GM12878 (cell line): ENCODE results near the gene ENOX1. TPM values are rescaled to one million over a fixed set of nuclear protein-coding genes. Genes with fewer than 3 reads are reported as not detected.

Source experiments
- ATAC-seq: fragments of 200-7000 bp; cut with Tn5 transposase; 3 replicates; pipeline ENCODE4 v1.9.1; 2020; ENCODE audit warnings: mild to moderate bottlenecking, moderate library complexity
- BruUV-seq: library from RNA; stranded (reverse); fragments of 400-500 nt; replicated peaks from 2 replicates; lab custom pipeline; 2021; lab: Mats Ljungman, UMichigan
- CTCF ChIA-PET: fragments of 300-600 bp; sonication (Branson Sonifier 250); formaldehyde crosslinking; extraction: SDS; loops from one replicate; lab custom pipeline; 2021; ENCODE audit warnings: inconsistent platforms; lab: Yijun Ruan, JAX
- POLR2A ChIA-PET: fragments of 350-600 bp; formaldehyde crosslinking; extraction: SDS; loops from one replicate; lab custom pipeline; 2021; ENCODE audit warnings: inconsistent platforms; lab: Charles Lee
- RAD21 ChIA-PET: fragments of 300-600 bp; sonication (Branson Sonifier 250); formaldehyde crosslinking; loops from one replicate; lab custom pipeline; 2023; ENCODE audit warnings: antibody characterized with exemption; ENCODE audit not compliant: unreplicated experiment; lab: Charles Lee
- SMC1A ChIA-PET: fragments of 300-600 bp; sonication (Branson Sonifier 250); formaldehyde crosslinking; loops from one replicate; lab custom pipeline; 2023; ENCODE audit not compliant: unreplicated experiment, uncharacterized antibody; lab: Charles Lee
- DNase-seq: peaks from one replicate; pipeline ENCODE4 v3.0.0-alpha.2; 2011; ENCODE audit warnings: low read depth, low spot score
- FAIRE-seq: peaks from 3 replicates; lab custom pipeline; 2011; peaks lifted over from hg19 to GRCh38; lab: Jason Lieb, UNC
- H2AFZ ChIP-seq: 2 replicates; pipeline ENCODE4 v1.6.0; 2011; ENCODE audit warnings: low read depth, low read length, control low read depth; ENCODE audit not compliant: control insufficient read depth
- H3K27ac ChIP-seq: 2 replicates; pipeline ENCODE4 v1.5.1; 2011; ENCODE audit warnings: control low read depth; ENCODE audit not compliant: control insufficient read depth, insufficient read depth
- H3K27me3 ChIP-seq, 2 experiments: replicated peaks in 1 of 2; 2 replicates each; pipeline versions ENCODE4 v1.6.0 to v1.6.1; 2011; ENCODE audit warnings: low read length in 1 of 2; ENCODE audit not compliant: control insufficient read depth in 2 of 2, insufficient read depth in 2 of 2
- H3K36me3 ChIP-seq, 2 experiments: 2 replicates each; pipeline ENCODE4 v1.5.1; 2011; ENCODE audit warnings: low read length in 1 of 2; ENCODE audit not compliant: control insufficient read depth in 2 of 2, insufficient read depth in 2 of 2
- H3K4me1 ChIP-seq: 2 replicates; pipeline ENCODE4 v1.6.1; 2011; ENCODE audit warnings: mild to moderate bottlenecking, low read length, moderate library complexity, mixed read lengths; ENCODE audit not compliant: control insufficient read depth, insufficient read depth
- H3K4me2 ChIP-seq: 2 replicates; pipeline ENCODE4 v1.6.0; 2011; ENCODE audit warnings: control low read depth; ENCODE audit not compliant: control insufficient read depth, insufficient read depth
- H3K4me3 ChIP-seq: fragments of 200-600 bp; sonication (generic); 2 replicates; pipeline ENCODE4 v1.5.1; 2016
- H3K79me2 ChIP-seq: 2 replicates; pipeline ENCODE4 v1.6.0; 2011; ENCODE audit warnings: low read length; ENCODE audit not compliant: control insufficient read depth, insufficient read depth
- H3K9ac ChIP-seq: 2 replicates; pipeline ENCODE4 v1.8.0; 2011; ENCODE audit warnings: low read length, control low read depth, mixed read lengths; ENCODE audit not compliant: control insufficient read depth, insufficient read depth
- H3K9me3 ChIP-seq: replicated peaks from 3 replicates; pipeline ENCODE4 v1.5.1; 2011; ENCODE audit warnings: mild to moderate bottlenecking, low read length; ENCODE audit not compliant: control insufficient read depth, insufficient read depth
- H4K20me1 ChIP-seq: 2 replicates; pipeline ENCODE4 v1.6.0; 2011; ENCODE audit not compliant: control insufficient read depth, insufficient read depth
- ASH2L ChIP-seq: fragments of 300-600, 200-600 bp; sonication (generic); IDR thresholded peaks from 2 replicates; pipeline ENCODE4 v1.6.1; 2017; ENCODE audit warnings: low read depth, mild to moderate bottlenecking, borderline replicate concordance
- GATAD2B ChIP-seq: fragments of 450-650 bp; conservative IDR thresholded peaks from 2 replicates; pipeline ENCODE4 v1.6.1; 2017; ENCODE audit warnings: low read depth, mild to moderate bottlenecking, moderate library complexity
- NRF1 ChIP-seq: conservative IDR thresholded peaks from 2 replicates; pipeline ENCODE4 v1.6.1; 2011; ENCODE audit warnings: mild to moderate bottlenecking, low read depth, low read length, improper control_type of control experiment
- PKNOX1 ChIP-seq: fragments of 450-650 bp; IDR thresholded peaks from 2 replicates; pipeline ENCODE4 v1.6.1; 2016; ENCODE audit warnings: mild to moderate bottlenecking
- RAD21 ChIP-seq: IDR thresholded peaks from 2 replicates; pipeline ENCODE4 v1.6.1; 2011; ENCODE audit warnings: mild to moderate bottlenecking, low read depth, low read length, moderate library complexity; ENCODE audit not compliant: insufficient read depth
- RCOR1 ChIP-seq: conservative IDR thresholded peaks from 2 replicates; pipeline ENCODE4 v1.6.1; 2012; ENCODE audit warnings: low read depth, low read length, improper control_type of control experiment
- SREBF1 ChIP-seq: IDR thresholded peaks from 2 replicates; pipeline ENCODE4 v1.6.1; 2012; ENCODE audit warnings: mild to moderate bottlenecking, low read length
- SRF ChIP-seq, 2 experiments: IDR thresholded peaks; 2 replicates each; pipeline ENCODE4 v1.6.1; 2011; ENCODE audit warnings: low read depth in 2 of 2, low read length in 2 of 2, mild to moderate bottlenecking in 1 of 2, moderate library complexity in 1 of 2
- TBL1XR1 ChIP-seq: IDR thresholded peaks from 2 replicates; pipeline ENCODE4 v1.6.1; 2012; ENCODE audit warnings: low read depth, low read length, improper control_type of control experiment
- WRNIP1 ChIP-seq: IDR thresholded peaks from 2 replicates; pipeline ENCODE4 v1.6.1; 2011; ENCODE audit warnings: low read depth, low read length, improper control_type of control experiment, borderline replicate concordance
- WGBS: methylation state at CpG from one replicate; pipeline ENCODE4 v1.1.6; 2016; ENCODE audit warnings: low lambda C conversion rate; ENCODE audit not compliant: insufficient replicate concordance, insufficient coverage; ENCODE audit errors: missing lambda C conversion rate; 5-methylcytosine and 5-hydroxymethylcytosine counted together
- in situ Hi-C: fragments of 300-500 bp; cut with MboI; formaldehyde crosslinking; loops from 9 replicates; pipeline ENCODE4 v1.14.3; 2018; ENCODE audit warnings: mixed read lengths
- intact Hi-C: fragments of 100-400 bp; cut with micrococcal nuclease; formaldehyde crosslinking; loops from one replicate; pipeline ENCODE4 v1.14.2; 2022; ENCODE audit not compliant: unreplicated experiment
- polyA plus RNA-seq, 11 experiments: library from polyadenylated mRNA; depleted of rRNA in 4 of 11; unstranded in 6 of 11; stranded (reverse) in 5 of 11; fragments of >200 nt; fragmentation: Nextera tagmentation in 4 of 11; fragmentation: Illumina TruSeq in 1 of 11; extraction: Ambion mirVana in 4 of 11; extraction: Trizol in 1 of 11; gene quantifications; 1 replicate in 1 of 11; 2 replicates in 10 of 11; pipeline versions ENCODE4 v1.2.1 to v1.2.3, GENCODE V29; 2011 to 2016; ENCODE audit warnings: inconsistent platforms in 2 of 11, missing spikeins in 2 of 11, low read depth in 1 of 11
- total RNA-seq, 4 experiments: library from RNA; depleted of rRNA in 3 of 4; stranded (reverse); fragments of >200 nt in 3 of 4; fragmentation: Illumina TruSeq in 1 of 4; extraction: Trizol in 1 of 4; gene quantifications; 2 replicates each; pipeline versions ENCODE4 v1.2.1 to v1.2.3, GENCODE V29; 2013 to 2021

ENOX1 gene
- total and polyA plus RNA-seq, 10 of the 15 experiments (the other 5 are each of a cell fraction or from before 2014, with no cell fraction given): 0.11 to 0.26 (median 0.15) TPM

GRCh38 chr13:43222086-43222485 is 564.7 kb downstream of the ENOX1 start:
- intact Hi-C loops: no loop called here

More at GRCh38 chr13:43222086-43222485, 564.7 kb downstream of the ENOX1 start:
- in situ Hi-C loops: no loop called here
- H3K9me3 ChIP-seq: no peaks in the 10 kb centered on the region
- FAIRE-seq (no peak), ATAC-seq (no peak), DNase-seq (no peak)
- ChIA-PET RAD21 (interaction anchor here (1.1 kb wide), 1 partner anchor 18 kb away, joined by 3 read pairs; no protein-coding TSS in a partner anchor), CTCF (no interaction called here), POLR2A (no interaction called here), SMC1A (interaction anchor here (0.7 kb wide), 1 partner anchor 116 kb away, joined by 3 read pairs; no protein-coding TSS in a partner anchor)
- no peak overlapping the region for H2AFZ ChIP-seq
- no peaks in the 10 kb centered on the region for H3K79me2 ChIP-seq
- H3K9ac ChIP-seq: no peak overlapping the region
- TF ChIP-seq WRNIP1 (no peak), RAD21 (no peak), GATAD2B (no peak), SREBF1 (no peak), NRF1 (no peak), RCOR1 (no peak), SRF (IDR thresholded peaks at IDR 0.05; ENCODE audit: low read depth in 2 of 2, low read length in 2 of 2) (no peak), TBL1XR1 (no peak), PKNOX1 (no peak), ASH2L (no peak)
- H3K36me3 ChIP-seq: no peaks in the 10 kb centered on the region
- no peak overlapping the region for H3K4me2 ChIP-seq
- 51% methylated on average over 6 of the region's 6 CpGs for WGBS
- no peaks in the 10 kb centered on the region for H3K4me1 ChIP-seq
- H3K4me3 ChIP-seq: no peak overlapping the region
- no peaks in the 10 kb centered on the region; a peak in 2 of 4 replicates for H3K27me3 ChIP-seq
- H3K27ac ChIP-seq: no peak overlapping the region
- H4K20me1 ChIP-seq: no peaks in the 10 kb centered on the region
- BruUV-seq: no TSS peak
